Measurements from ENCODE around the gene MAP2K6.

DNA sequence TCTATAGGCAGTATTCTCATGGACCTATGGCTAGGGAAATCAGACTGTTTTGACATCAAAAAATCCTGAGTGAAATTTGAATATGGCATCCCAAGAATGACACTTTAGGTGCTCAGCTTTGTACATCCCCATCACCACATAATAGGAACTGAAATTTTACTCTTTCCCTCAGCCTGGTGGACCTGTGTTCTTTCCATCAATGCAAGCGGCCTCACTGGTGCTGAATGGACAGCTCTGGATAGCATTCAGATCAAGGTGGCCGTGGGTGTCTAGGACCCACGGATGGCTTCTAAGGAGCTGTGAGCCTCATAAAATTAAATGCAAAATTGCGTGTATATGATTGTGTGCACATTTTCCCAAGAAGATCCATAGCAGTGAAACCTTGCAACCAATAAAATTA is 152.6 kb downstream of the MAP2K6 start:
- TF ChIP-seq SUZ12 (IDR thresholded peaks at IDR 0.05) (no peak), SP1 (IDR thresholded peaks at IDR 0.05) (no peak), TARDBP (IDR thresholded peaks at IDR 0.05) (no peak)
